SKM-1 (cell line): Measurements from ENCODE around the gene SPATA24.
"Not testable (repeated sequence)": the region's sequence is repeated elsewhere in the genome, so short reads cannot be mapped to it uniquely, and the experiment has no call there.

Experiments
- DNase-seq: peaks from one replicate; lab custom pipeline; 2025; ENCODE audit not compliant: unreplicated experiment; lab: John Stamatoyannopoulos, UW

SPATA24 gene

DNA sequence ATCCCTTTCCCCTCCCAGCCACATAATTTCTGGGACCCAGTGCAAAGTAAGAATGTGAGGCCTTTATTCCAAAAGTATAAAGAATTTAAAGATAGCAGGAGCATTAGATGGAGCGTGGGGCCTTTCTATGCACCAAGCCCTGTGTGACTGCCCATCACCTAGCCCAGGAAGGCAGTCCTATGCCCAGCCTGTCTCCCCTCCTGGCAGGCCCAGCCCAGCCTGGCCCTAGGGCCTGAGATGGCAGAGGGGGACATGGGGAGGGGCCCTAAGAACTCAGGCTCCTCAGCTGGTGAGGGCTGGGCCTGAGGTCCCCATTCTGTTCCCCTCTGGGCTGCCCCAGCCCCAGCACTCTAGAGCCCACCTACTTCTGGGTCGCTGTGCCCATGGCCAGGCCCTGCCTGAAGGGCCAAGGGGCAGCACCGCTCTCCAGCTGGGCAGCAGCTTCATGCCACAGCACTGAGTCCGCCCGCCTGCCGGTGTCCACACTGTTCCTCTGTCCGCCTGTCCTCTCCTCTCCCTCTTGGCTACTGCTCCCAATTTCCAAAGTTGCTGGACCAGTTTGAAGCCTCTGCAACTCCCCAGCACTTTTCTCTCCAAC, 19.8 kb downstream of the SPATA24 start:
- DNase-seq = no peak

DNA sequence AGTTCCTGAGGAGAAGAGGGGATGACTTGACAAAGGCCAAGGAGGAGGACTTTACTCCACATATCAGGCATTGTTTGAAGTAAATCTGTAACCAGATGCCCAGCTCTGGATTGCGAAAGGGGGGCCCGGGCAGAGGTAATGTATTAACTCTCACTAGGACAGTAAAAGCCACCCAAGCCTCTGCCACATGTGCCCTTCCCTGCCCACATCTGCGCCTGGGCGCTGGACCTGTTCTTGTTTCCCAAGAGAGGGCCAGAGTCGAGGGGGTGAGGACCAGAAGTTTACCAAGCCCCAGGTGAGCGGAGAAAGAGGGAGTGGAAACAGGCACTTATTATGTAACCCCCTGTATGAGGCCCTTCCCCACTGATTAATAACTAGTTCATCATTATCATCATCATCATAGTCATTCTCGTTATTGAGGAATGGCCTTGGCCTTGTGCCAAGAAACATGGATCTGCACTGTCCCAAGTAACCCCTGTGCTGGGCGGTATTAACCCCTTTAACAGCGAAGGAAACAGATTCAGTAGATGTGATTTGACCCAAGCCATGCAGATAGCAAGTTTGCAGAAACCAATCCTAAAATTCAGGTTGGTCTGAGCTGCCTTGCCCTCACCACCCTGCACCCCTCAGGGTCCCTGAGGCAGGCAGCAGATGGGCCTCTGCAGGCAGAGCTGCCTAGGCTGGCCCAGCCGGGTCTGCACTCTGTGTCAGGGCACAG, 20.5 kb downstream of the SPATA24 start, which contains the start of gene SLC23A1:
Gene SLC23A1 (minus strand): TSS at position 23 of the 718 bp plus-strand sequence. CDS start 44 bp downstream, outside the sequence.
- DNase-seq = no peak

DNA sequence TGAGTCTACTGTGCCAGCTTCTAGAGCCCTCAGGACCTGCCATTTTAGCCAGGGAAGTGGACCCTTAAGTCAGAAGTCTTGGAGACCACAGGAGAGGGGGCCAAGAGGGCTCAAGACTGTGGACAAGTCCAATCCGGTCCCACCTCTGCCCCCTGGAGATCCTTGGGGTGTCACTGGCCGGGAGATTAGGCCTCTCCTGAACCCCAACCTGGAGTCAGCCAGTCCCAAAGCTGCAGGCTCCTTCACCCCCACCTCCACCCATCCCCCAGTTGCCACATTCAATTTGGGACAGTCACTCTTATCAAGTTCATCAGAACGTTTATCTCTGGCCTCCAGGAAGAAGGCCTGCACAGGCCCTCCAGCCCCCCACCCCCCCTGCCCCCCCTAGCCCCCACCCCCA, 21.1 kb downstream of the SPATA24 start:
- no peak for DNase-seq

DNA sequence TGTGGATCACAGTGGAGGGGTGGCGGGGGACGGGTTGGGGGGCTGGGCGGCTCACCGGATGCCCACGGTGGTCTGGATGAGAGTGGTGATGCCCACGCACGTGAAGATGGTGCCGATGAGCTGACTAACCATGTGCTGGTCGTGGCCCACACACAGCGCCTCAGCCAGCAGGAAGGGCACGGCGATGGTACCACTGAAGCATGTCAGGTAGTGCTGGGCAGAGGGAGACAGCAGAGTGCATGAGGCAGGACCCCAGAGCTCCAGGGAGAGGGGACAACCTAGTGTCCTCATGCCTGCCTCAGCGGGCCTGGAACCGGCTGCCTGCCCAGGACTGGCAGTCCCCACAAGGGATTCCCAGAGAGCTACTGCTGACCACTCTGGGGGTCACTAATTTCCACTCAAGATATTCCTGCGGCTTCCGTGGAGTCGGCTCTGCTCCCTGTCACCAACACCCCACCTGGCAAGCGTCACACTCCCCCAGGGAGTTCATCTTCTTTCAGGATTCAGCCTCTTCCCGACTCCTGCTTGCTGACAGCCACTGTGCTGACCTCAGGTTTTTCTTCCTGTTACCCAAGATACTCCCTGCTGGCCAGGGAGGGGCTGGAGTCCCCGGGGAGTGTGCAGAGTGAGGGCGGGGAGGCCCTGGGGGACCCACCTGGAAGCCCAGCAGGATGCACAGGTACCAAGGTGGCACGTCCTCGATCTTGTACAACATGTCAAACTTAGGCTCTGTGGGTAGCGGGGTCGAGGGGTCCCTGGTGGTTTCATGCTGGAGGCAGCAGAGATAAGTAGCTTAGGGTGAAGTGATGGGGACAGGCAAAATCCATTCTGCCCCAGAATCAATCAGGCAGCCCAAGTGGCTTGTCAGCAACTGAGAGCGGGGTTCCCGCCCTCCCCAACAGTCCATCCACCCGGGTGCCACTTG, 21.8 kb downstream of the SPATA24 start:
- no peak for DNase-seq

DNA sequence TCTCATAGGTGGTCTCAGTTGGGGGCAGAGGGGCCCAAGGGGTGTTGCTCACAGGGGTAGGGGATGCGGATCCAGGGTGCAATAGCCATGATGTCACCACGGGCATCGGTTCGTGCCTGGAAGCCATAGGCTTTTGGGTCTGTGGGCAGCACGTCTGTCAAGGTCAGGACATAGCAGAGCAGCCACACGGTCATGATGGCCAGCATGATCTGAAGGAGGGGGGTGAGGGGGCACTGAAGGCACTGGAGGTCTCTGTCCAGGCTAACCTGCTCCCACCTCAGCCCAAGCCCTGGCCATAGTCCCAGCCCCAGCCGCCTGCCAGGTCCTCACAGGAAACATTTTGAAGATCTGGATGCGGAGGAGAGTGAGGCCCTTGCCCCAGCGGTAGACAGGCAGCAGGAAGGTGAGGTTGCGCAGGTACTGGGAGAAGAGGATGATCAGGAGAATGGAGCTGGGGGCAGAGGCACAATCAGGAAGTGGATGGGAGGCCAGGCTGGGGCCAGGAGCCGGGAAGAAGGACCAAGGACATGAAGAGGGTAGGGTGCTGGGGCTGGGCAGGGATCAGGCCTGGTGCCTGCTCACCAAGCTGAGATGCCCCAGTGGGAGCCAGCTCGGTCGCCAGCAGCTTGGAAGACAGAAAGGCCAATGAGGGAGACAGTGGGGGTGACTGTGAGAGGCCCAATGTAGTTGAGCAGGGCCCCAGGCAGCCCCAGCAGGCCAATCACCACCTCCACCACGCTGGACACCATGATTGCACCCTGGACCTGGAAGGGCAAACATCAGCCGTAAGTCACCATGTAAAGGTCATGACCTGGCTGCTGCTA, 24.1 kb downstream of the SPATA24 start:
- no peak for DNase-seq

DNA sequence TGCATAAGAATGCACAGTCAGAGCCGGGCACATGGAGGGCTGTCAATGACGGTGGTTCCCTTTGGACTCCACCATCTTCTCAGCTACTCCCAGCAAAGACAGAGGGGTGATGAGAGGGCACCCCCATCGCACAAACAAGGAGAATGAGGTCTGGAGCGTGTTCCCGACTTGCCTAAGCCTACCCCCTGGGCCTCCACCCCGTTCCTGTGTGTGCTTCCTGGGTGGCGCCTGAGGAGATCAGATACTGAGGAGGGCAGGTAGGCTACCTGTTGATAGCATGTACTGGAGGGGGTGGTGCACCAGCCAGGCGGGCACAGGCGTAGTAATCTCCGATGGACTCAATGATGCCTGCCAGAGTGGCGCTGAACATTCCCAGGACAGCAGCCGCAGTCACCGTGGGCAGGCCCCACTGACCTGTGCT, 24.9 kb downstream of the SPATA24 start:
- no peak for DNase-seq

DNA sequence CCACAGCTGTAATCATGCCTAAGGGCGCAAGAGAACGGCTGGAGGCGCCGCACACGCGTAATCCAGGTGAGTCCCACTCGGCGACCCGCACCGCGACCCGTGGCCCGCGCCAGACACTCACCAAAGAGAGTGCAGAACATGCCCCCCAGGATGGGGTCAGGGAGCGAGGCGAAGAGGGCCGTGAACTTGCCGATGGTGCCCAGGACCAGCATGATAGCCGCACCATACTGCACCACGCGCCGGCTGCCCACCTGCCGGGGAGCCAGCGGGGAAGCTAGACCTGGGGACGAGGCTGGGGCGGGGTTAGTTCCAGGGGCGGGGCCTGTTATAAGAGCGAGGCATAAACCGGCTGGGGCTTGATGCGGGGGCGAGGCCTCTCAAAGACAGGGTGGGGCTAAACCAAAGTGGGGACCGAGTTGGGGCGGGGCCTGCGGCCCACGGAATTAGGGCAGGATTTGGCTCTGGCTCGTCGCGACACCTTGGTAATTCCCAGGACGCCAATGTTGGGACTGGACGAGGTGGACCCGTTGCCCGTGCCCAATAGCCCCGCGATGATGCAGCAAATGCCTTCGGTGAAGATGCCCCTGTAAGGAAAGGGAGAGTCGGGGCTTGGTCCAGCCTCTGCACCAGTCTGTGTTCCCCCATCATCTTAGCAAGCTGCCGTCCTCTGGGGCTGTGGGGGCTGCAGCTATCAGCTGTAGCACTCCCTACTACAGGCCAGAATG, 25.6 kb downstream of the SPATA24 start:
- DNase-seq = no peak

DNA sequence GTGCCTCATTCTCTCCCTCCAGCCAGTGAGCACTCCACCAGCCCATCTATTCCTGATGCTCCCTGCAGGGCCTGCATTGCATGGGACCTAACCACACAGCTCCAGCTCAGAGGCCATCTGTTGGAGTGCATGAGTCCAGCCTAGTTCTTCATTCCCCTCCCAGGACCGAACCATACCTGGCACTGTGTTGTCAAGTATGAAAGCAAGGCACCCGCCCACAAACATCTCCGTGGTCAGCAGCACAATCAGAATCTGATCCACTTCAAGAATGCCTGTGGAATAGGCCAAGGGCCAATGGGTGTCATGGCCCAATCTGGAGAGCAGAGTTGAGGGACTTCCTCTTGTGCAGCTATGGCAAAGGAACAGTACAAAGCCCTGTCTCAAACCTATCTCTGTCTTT, 26.7 kb downstream of the SPATA24 start:
- DNase-seq = no peak

DNA sequence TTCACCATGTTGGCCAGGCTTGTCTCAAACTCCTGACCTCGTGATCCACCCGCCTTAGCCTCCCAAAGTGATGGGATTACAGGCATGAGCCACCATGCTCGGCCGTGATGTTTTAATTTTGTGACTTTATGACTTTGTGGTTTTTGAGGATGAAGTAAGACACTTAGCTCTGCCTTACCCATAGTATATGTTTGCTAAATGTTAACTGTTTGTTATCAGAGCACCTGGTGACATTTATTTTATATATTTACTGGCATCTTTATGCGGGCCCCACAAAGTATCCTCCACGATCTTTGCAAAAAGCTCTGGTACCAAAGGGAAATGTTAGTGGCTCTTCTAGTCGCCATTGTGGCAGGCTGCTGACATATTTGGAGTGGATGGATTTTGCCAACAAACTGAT, 27.5 kb downstream of the SPATA24 start:
- no peak for DNase-seq

DNA sequence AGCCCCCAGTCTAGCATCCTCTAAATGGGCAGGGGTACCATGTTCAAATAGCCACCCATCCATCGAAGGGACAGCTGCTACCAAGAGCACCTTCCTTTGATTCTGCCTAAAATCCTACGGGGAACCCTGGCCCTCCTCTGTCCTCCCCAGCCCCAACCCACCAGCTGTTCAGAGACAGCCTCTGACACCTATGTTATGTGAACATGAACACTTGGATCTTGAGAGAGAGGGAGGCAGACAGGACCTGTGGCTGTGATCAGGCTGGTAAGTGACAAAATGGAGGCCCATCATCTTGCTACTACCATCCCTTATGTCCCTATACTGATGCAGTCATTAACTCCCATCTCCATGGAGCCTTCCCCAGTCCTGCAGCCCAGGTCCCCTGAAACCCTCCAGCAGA, 29.0 kb downstream of the SPATA24 start:
- no peak for DNase-seq

DNA sequence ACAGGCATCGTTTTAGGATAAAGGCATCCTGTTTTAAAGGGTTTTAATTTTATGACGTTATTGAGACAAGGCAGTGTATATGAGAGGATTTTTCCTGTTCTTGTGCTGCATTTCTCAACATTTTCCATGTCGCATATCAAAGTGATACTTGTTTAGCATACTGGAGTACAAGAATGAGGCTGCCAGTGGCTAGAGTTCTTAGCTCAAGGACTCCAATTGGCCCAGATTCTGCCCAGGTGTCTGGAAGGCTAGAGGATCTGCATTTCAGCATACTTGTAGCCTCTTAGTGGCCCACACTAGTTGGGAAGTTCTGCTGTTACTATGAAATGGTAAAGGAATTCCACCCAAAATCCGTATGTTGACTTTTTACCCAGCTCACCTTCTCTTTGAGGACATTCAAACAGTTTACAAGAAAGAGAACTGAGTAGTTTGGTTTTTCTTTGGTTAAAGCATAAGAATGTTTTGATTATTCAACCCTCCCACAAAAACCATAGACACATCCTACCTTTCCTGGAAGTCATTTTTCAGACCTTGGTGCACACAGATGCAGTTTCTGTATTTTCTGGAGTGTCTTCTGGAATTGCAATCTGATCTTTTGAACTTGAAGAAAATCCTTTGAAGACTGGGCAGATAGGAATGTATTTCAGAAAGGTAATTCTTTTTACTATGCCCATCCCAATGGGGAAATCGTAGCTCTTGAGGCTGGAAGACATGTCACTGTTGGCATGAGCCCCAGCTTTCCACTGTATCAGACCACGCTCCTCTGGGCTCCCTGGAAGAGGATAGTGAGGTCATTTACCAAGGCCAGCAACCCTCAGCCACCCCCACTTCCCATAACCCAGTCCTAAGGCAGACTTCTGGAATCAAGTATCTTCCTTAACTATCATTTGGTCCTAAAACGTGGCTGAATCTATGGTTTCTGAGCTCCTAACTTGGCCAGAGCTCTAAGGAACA, 32.1 kb downstream of the SPATA24 start:
- no peak for DNase-seq

DNA sequence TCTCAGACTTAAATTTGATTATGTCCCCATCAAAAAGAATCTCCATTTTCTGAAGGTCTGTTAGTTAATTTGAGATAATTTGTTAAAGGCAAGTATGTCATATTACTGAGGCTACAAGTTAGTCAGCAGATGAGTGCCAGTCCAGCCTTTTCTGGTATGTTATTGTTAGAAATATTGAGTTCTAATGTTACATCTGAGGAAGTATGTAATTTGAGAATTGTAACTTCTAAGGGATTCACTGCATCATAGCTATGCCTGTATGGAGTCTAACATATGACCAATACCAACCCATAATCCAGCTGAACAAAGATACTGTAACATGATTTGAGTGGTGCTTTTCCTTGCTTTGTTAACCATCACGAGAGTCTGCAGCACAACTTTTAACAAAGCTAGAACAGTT, 34.7 kb downstream of the SPATA24 start:
- DNase-seq = no peak

DNA sequence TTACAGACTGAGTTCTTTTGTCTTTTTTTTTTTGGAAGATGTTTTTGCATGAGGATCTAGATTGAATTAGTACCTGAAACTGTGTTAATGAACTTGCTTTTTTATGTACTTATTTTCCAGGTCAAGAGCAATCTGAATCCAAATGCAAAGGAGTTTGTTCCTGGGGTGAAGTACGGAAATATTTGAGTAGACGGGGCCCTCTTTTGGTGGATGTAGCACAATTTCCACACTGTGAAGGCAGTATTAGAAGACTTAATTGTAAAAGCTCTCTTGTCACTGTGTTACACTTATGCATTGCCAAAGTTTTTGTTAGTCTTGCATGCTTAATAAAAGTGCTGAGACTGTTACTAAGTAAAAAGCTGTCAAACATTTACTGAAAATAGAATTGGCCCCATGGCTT, 35.3 kb downstream of the SPATA24 start:
- DNase-seq = no peak

DNA sequence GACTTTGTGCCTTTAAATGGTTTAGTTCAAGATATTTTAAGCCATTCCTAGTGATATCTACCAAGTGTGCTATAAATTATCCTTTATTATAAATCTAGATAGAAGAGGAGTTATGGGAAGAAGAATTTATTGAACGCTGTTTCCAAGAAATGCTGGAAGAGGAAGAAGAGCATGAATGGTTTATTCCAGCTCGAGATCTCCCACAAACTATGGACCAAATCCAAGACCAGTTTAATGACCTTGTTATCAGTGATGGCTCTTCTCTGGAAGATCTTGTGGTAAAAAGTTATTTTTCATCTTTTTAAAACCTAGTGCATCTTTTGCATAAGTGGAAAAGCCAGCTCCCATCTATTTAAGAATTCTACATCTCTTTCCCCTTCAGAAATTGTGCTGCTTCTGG, 39.4 kb downstream of the SPATA24 start:
- DNase-seq = no peak

DNA sequence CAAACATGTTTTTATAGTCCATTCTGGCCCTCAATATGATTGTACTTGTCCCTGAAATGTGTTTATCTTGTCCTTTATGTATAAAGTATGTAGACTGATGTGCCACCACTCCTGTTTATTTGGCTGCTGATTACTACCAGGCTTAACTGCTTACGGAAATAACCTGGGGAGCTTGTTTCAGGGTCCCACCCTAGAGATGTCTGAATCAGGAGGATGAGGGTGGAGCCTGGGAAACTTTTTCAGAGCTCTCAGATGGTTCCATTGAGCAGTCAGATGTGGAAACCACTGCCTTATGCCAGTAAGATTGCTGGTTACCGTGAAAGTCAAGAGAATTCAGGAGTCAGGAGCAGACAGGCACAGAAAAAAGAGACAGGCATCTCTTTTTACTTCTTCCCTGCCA, 40.0 kb downstream of the SPATA24 start:
- DNase-seq = no peak

DNA sequence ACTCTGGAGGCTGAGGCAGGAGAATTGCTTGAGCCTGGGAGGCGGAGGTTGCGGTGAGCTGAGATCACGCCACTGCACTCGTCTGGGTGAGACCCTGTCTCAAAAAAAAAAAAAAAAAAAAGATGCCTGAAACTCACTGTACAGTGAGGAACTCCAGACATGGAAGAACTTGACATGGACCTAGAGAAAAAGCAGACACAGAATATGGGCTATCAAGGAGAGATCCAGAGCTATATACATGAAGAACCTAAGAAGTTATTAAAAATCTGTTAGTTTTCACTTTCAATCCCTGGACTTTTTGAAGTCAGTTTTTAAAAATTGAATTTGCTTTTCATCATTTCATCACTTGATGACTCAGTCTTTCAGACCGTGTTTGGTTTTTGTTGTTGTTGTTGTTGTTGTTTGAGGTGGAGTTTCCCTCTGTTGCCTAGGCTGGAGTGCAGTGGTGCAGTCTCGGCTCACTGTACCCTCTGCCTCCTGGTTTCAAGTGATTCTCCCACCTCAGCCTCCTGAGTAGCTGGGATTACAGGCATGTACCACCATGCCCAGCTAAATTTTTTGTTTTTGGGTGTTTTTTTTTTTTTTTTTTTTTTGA, 42.0 kb downstream of the SPATA24 start:
- DNase-seq = no peak

DNA sequence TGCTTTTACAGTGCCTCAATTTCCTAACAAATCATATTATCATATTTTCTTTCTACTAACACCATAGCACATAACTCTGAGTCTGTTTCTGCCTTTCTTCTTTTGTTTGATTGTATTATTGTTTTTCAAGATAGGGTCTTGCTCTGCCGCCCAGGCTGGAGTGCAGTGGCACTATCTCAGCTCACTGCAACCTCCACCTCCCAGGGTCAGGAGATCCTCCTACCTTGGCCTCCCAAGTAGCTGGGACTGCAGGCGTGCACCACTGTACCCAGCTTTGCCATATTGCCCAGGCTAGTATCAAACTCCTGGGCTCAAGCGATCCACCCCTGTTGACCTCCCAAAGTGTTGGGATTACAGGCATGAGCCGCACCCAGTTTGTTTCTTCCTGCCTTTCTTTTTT, 43.5 kb downstream of the SPATA24 start:
- no peak for DNase-seq

DNA sequence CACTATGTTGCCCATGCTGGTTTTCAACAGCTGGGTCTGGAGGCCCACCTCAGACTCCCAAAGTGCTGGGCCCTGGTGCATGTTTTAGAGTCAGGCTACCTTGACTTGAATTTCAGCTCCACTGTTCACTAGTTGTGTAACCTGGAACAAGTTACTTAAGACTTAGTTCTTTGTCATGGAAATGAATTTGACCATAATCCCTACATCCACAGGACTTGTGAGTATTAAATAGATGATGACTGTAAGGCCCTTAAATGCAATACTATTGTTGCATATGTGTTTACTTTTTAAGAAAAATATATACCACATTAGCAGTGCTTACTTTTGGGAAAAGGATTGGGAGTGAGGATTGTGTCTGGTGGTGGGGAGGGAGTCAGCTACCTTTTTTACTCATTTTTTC, 45.8 kb downstream of the SPATA24 start:
- DNase-seq = no peak

DNA sequence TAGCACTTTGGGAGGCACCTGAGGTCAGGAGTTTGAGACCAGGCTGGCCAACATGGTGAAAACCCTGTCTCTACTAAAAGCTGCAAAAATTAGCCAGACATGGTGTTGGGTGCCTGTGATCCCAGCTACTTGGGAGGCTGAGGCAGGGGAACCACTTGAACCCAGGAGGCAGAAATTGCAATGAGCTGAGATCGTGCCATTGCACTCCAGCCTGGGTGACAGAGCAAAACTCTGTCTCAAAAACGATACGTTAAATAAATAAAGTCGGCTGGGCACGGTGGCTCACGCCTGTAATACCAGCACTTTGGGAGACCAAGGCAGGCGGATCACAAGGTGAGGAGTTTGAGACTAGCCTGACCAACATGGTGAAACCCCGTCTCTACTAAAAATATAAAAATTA, 48.0 kb downstream of the SPATA24 start:
- not testable (repeated sequence) for DNase-seq
